GM19397 (cell line): ENCODE data around the gene HPS1.

Experiments used
- ATAC-seq: cut with Tn5 transposase; IDR thresholded peaks from one replicate; pipeline ENCODE4 v1.9.1; 2021; ENCODE audit warnings: mild to moderate bottlenecking, moderate library complexity; ENCODE audit not compliant: unreplicated experiment

HPS1 gene

GRCh38 chr10:98446661-98447221 lies at the start of gene HPS1:
Gene HPS1, minus strand, starts transcription at chr10:98446935. Its CDS starts 3,695 bp downstream, at chr10:98443240.
- peak; percentile 92 for ATAC-seq

- no peak for ATAC-seq
Measured at GRCh38 chr10:98492763-98493162, 46.0 kb upstream of the HPS1 start.

GRCh38 chr10:98489561-98490481 lies 43.1 kb upstream of the HPS1 start:
- ATAC-seq, result no peak

GRCh38 chr10:98488669-98489430 lies 42.1 kb upstream of the HPS1 start:
- ATAC-seq, result no peak

GRCh38 chr10:98487649-98488048 lies 40.9 kb upstream of the HPS1 start:
- ATAC-seq, result no peak

- ATAC-seq, result no peak
Measured at GRCh38 chr10:98486421-98486820, 39.7 kb upstream of the HPS1 start.

GRCh38 chr10:98485959-98486358 lies 39.2 kb upstream of the HPS1 start:
- no peak for ATAC-seq

- ATAC-seq, result no peak
Measured at GRCh38 chr10:98483658-98484057, 36.9 kb upstream of the HPS1 start.

GRCh38 chr10:98482096-98482495 lies 35.4 kb upstream of the HPS1 start:
- no peak for ATAC-seq

GRCh38 chr10:98481404-98481945 lies 34.7 kb upstream of the HPS1 start:
- no peak for ATAC-seq

- ATAC-seq, result no peak
Measured at GRCh38 chr10:98478430-98479222, 31.9 kb upstream of the HPS1 start.

- no peak for ATAC-seq
Measured at GRCh38 chr10:98477861-98478260, 31.1 kb upstream of the HPS1 start.

GRCh38 chr10:98474628-98475027 lies 27.9 kb upstream of the HPS1 start:
- no peak for ATAC-seq

GRCh38 chr10:98472196-98472595 lies 25.5 kb upstream of the HPS1 start:
- no peak for ATAC-seq

GRCh38 chr10:98470850-98471249 lies 24.1 kb upstream of the HPS1 start:
- no peak for ATAC-seq

- ATAC-seq, result no peak
Measured at GRCh38 chr10:98469001-98469931, 22.5 kb upstream of the HPS1 start.

- ATAC-seq, result peak; percentile 91
Measured at GRCh38 chr10:98467506-98468318, 21.0 kb upstream of the HPS1 start.

GRCh38 chr10:98466861-98467505 lies 20.2 kb upstream of the HPS1 start:
- no peak for ATAC-seq
